RPMI8226 (cell line): ENCODE data around the gene POLR2E.
"Not testable (repeated sequence)": the region's sequence is repeated elsewhere in the genome, so short reads cannot be mapped to it uniquely, and the experiment has no call there.

Experiments
- DNase-seq: peaks from one replicate; pipeline ENCODE4 v3.0.0-alpha.2; 2015

The POLR2E gene

GRCh38 chr19:1125601-1126467 is 30.7 kb upstream of the POLR2E start:
- no peak for DNase-seq

DNA sequence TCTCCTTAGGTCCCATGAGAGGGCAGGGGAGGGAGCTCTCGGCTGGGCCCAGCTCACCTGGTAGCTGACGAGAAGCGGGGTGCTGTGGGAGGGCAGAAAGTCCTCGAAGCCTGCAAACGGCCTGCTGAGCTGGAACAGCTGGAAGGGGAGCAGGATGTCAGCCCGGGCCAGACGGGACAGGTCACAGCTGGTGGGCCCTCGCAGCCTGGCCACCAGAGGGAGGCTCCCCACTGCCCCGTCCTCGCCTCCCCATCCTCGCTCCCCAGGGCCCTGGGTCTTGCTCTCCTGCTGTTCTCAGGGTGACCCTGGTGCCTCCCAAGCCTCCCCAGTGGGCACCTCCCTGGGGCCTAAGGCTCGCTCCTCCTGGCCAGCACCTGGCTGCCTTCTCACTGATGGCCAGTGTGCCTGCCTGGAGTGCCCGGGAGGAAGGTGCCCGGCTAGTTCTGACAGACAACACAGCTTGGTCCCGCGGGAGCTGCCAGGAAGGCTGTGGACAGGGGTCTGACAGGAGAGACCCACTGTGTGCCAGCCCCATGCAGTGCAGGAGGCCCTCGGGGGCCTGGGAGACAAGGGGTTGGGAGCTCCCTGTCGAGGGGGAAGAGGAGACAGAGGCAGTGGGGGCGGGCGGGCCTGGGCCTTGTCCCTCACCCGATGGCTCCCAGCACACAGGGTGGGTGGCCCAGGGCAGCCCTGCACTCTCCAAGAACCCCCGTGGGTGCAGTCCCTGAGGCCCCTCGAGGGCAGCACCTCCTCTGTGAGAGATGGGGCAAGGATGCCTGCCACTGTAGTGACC is 28.9 kb upstream of the POLR2E start:
- DNase-seq: no peak

- no peak for DNase-seq
Observed at GRCh38 chr19:1123381-1123780, 28.2 kb upstream of the POLR2E start.

- no peak for DNase-seq
Observed at GRCh38 chr19:1122972-1123363, 27.8 kb upstream of the POLR2E start.

DNA sequence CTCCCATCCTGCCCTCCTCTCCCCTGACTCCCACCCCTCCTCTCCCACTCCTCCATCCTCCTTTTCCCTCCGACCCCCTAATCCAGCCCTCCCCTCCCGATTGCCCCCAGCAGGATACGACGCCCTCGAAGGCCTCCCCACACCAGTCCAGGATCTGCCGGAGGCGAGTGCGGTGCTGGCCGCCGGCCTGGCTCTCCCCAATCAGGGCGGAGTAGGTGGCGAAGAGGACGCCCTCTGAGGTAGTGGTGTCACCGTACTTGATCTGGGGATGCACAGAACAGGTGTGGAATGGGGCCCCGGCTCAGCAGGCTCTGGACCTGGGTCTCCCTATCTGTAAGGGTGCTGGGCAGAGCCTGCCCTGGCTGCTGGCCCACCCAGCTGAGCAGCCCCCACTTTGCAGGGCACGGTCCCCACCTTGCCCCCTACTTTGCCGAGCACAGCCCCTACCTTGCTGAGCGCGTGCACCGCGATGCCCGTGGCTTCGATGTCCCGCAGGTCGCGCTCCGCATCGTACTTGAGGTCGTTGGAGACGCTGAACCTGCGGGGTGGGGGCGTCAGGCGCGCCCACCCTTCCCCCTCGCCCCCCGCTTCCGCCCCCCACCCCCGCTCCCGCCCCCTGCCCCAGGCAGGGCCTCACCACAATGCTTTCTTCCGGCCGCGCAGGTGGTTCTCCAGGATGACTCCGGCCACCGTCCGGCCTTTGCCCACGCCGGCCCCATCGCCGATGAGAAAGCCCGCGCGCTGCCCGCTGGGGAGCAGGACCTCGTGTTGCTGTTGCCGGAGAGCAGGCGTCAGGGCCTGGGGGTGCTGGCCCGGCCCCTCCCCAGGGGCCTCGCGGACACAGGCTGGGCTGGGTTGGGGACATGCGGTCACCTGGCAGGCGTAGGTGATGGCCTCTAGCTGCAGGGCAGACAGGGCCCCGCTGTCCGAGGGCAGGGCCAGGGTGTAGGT is 27.1 kb upstream of the POLR2E start:
- DNase-seq: no peak

GRCh38 chr19:1121395-1121794 is 26.2 kb upstream of the POLR2E start:
- DNase-seq: no peak

DNA sequence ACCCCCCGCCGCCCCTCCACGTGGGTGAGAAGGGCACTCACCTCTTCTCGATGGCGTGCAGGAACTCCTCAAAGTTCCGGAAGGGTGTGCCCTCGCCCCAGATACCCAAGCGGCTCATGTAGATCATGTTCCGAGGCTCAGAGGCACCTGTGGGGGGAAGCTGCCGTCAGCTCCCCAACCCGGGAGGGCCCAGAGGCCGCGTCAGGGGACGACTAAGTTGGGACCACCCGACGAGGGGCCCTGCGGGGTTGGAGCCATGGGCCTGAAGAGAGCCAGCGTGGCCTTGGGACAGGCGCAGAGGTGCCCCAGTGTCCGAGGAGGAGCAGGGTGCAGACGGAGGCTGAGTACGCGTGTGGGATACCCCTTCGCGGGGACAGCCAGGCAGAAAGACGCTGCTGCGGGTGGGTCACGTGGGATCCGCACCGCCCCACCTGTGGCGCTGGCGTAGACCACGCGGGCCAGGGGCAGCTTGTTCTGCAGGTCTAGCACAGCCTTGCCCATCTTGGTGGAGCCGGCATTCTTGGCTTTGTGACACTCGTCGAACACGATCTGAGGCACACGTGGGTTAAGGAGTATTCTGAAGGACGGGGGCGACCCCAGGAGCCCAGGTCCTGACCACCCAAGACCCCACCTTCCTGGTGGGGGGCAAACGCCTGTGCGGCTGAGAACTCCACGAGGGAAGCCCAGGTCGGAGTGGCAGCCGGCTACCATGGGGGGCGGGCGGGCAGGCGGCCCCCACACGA is 24.5 kb upstream of the POLR2E start:
- no peak for DNase-seq

- no peak for DNase-seq
Observed at GRCh38 chr19:1118999-1119398, 23.8 kb upstream of the POLR2E start.

GRCh38 chr19:1117654-1118053 is 22.5 kb upstream of the POLR2E start:
- DNase-seq: no peak

DNA sequence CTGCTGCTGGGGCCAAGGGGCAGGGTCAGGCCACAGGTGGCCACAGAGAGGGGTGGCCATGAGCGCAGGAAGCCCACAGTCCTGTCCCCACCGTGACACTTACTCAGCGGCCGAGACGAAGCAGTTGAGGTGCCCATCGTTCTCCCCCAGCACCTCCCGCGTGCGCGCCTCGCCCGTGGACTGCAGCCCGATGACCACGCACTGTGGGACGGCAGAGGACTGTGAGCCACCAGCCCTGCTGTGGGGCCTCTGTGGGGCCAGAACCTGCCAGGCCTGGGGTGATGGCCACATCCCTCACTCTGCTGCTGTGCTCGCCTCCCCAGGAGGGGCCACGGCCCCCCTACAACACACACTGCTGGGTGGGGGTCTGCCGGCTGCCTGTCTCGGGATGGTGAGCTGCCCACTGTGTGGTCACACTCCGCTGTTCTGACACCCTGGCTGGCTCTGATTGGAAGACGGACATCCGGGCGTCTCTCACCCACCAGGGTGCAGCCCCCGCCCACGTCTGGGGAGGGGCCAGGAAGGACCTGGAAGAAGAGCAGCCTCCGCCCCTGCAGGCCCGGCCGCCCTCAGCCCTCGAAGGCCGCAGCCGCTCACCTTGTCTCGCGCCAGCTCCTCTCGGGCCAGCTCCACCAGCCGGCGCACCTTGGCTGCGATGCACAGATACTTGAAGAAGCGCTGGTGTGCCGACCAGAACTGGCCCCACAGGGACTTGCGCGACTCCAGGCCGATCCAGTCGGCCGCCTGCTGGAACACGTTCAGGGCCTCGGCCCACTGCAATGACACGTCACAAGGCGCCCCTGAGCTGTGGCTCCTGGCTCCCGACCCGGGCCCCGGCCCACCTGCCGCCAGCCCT is 21.8 kb upstream of the POLR2E start:
- no peak for DNase-seq

DNA sequence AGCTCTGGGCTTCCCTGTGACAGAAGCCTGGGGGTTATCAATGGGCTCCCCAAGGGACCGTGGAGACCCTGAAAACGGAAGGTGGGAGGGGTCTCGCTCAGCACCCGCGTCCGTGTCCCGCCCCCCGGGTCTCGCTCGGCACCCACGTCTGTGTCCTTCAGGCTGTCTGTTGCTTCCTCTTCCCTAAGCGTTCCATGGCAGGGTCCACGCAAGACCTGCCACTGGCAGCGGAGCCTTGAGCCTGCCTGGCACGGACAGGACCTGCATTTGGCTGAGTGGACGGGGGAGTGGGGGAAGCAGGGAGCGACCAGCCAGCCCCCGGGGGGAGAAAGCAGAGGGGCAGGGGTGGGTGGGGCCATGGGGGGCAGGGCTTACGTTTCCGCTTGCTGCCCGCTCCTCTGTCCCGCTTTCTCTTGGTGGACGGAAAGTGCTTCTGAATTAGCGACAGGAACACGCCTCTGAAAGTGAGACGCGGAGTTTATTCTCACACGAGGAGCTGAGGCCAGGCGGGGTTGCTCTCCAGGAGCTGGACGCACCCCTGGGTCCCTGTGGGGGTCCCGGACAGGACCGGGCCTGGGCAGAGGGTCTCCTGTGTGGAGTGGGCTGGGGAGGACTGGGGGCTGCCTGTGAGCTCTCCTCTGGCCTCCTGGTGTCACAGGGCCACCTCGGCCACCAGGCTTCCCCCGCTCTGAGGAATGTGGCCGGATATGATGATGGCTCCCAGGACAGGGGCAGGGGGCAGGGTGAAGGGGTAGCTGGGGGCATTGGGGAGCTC is 20.7 kb upstream of the POLR2E start:
- no peak for DNase-seq

DNA sequence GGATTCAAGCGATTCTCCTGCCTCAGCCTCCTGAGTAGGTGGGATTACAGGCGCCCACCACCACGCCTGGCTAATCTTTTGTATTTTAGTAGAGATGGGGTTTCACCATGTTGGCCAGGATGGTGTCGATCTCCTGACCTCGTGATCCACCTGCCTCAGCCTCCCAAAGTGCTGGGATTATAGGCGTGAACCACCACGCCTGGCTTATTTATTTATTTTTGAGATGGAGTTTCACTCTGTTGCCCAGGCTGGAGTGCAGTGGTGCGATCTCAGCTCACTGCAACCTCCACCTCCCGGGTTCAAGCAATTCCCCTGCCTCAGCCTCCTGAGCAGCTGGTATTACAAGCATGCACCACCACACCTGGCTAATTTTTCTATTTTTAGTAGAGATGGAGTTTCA is 19.6 kb upstream of the POLR2E start:
- DNase-seq: not testable (repeated sequence)

DNA sequence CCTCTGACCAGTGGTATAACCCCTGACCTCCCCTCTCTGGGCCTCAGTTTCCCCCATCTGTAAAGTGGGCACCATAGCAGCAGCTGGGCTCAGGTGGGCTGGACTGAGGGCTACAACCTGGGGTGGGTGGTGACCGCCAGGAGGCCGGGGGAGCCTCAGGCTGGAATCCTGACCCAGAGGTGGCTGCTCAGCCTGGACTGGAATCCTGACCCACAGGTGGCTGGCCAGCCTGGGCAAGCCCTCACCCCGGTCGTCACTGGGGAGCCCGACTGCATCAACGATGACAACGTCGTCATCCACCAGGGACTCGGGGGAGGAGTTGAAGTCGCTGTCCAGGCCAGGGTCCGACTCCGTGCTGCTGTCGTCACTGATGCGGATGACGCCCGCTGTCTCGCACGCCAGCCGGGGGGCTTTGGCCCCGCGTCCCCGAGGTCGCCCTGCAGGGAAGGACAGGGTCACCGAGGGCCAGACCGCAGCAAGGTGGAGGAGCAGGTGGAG is 18.9 kb upstream of the POLR2E start:
- DNase-seq: no peak

DNA sequence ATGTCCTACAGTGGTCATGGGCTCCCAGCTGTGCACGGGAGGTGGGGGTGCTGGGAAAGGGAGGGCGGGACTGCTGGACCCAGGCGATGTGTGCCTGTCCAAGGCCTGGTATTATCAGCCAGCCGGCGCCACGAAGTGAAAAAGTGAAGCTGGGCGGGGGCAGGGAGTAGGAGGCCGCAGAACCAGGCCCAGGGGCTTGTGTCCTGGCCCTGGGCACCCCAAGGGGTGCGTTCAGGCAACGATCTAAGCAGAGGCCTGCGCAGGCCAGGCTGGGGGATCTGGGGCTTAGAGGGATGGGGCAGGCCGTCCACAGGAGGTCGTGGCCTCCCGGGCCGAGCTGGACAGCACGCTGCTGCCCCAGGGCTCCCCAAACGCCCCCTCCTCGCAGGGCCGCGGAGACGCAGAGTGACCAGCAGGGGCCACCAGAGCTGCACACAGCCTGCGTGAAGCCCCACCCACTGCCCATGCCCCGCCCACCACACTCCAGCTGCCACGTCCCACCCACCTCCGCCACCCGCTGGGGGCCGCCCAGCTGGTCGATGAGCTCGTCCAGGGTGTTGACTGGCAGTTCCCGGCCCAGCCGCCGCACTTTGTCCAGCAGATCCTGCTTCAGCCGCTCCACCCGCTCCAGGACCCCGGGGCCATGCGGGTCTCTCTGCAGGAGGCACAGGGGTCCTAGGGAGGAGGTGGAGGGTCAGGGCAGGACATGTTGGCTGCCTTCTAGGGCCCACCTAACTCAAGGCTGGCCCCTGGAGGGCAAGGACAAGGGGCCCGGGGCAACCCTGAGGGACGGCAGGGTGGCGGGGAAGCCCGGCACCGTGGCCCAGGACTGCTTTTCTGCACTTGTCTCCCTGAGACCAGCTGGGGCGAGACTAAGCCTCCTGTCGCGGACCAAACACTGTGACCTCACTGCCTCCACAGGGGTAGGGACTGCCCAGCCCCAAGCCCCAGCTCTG is 18.1 kb upstream of the POLR2E start:
- peak; percentile 36 for DNase-seq

DNA sequence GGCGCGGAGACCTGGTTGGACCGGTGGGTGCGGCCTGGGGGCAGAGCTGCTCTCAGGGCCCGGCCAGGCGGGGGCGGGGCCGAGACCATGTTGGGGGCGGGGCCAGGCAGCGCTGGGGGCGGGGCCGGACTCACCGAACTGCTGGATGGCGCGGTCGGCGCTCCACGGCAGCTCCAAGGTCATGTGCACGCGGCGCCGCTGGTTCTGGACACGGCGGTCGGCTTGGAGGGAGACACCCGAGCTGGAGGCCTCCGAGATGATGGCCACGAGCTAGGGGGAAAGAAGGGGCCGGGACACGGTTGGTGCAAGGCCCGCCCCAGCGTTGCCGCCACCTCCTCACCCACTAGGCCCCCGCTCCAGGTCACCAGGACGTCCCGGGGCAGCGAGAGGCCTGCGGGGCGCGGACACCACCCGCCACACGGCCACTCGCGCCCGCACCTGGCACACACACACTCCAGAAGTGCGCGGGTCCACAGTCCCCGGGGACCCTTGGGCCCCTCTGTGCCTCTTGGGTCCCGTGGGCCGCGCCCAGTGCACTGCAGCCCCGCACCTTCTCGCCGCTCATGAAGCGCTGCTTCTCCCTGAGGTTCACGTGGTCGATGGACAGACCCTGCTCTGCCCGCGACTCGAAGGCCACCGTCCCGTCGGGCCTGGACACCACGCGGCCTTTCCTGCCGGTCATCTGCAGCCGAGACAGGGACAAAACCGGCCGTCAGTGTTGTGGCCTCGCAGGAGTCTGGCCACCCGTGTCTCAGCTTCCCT is 17.3 kb upstream of the POLR2E start:
- DNase-seq: no peak

GRCh38 chr19:1111641-1112267 is 16.6 kb upstream of the POLR2E start:
- DNase-seq: no peak

DNA sequence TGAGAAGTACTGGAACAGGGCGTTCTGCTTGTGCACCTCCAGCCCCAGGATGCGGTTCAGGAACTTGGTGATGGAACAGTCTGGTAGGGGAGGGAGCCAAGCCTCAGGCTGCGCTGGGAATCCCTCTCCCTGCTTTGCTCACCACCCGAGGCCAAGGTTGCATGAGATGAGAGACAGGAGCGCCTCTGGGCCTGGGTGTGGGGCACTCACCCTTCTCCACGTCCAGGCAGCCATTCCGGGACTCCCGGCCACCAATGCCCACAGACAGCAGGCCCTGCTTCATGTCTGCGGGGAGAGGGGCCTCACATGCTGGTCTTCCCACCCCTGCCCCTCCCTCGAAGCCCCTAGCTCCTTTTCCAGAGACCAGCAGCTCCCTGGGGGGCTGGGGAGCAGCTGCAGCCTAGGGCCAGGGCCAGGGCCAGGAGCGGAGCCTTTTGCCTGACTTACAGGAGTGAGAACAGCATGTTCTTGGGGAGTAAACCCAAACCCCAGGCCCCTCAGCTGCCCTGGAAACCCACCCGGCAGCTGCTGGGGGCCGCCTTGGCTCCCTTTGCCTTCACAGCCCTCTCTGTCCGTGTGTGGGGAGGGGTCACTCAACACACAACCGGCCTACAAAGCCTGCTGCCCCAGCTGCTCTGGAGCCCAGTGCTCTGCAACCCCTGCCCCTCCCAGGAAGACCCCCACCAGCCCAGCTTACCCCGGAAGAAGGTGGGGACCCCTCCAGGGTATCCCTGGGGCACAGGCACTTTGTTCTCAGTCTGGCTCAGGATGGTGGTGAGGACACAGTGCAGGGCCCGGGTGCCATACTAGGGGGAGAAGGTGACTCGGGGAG is 15.8 kb upstream of the POLR2E start:
- no peak for DNase-seq
